Ammon's horn (tissue), 1 donor: ENCODE data around the gene ICAM1.

Source experiments
- DNase-seq: peaks from one replicate; pipeline ENCODE4 v3.0.0-alpha.2; 2016; ENCODE audit warnings: low spot score

The ICAM1 gene

GRCh38 chr19:10321874-10322835 lies 51.2 kb downstream of the ICAM1 start:
- DNase-seq, result no peak

GRCh38 chr19:10325732-10326131 lies 54.8 kb downstream of the ICAM1 start:
- DNase-seq, result no peak

- no peak for DNase-seq
Measured at GRCh38 chr19:10327793-10328192, 56.9 kb downstream of the ICAM1 start.

- no peak for DNase-seq
Measured at GRCh38 chr19:10328558-10329429, 57.9 kb downstream of the ICAM1 start.

- no peak for DNase-seq
Measured at GRCh38 chr19:10329555-10329954, 58.6 kb downstream of the ICAM1 start.

GRCh38 chr19:10332158-10332964 lies 61.4 kb downstream of the ICAM1 start:
- no peak for DNase-seq

- DNase-seq, result peak; percentile 99
Measured at GRCh38 chr19:10332965-10333757, 62.2 kb downstream of the ICAM1 start, which contains the start of gene RAVER1. Gene RAVER1, minus strand, starts transcription at chr19:10333529. Its CDS starts 22 bp downstream, at chr19:10333507.

GRCh38 chr19:10333758-10334587 lies 63.1 kb downstream of the ICAM1 start:
- DNase-seq, result no peak

GRCh38 chr19:10334588-10335351 lies 63.9 kb downstream of the ICAM1 start:
- peak; percentile 86 for DNase-seq

GRCh38 chr19:10335352-10335985 lies 64.5 kb downstream of the ICAM1 start:
- peak; percentile 40 for DNase-seq
